Endothelial cell of hepatic sinusoid (primary cell): ENCODE measurements around the gene KIRREL3.

Experiments
- in situ Hi-C: cut with HindIII; loops from 2 replicates; pipeline ENCODE4 v1.10.0; 2017; ENCODE audit warnings: low sequenced_read_pairs

KIRREL3 gene

DNA sequence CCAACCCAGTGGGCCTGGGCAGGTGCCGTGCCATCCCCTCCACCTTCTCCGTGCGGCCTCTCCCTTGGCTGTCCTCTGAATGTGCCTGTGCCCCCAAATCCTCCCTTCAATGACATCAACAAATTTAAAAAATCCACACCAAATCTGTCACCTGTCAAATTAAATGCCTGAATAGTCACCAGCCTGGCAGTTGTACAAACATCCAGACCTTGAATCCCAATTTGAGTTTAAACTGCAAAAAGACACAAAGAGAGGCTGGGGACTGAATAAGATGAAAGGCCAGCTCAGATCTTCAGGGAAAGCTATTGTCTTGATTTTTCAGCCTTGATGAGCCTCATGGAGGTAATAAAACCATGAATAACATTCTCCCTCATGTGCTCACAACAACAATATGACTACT, 194.7 kb downstream of the KIRREL3 start:
- in situ Hi-C loops: no loop called here

DNA sequence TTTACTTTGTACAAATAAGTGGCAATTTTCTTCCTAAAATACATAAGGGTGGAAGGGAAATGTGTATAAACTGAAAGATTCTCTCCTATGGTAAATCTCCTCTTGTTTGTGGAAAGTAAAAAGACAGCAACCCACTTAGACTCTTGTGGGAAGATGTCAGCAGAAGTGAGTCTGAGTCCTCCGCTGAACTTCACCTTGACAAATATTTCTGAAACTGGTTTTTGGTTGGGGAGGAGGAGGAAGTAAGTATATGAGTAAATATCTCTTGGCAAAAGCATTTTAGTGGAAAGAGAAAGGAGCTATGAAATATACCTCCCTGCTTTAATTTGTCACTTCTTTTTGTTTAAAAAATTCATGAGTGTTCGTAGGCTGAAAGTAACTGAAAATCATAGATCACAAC, 196.2 kb downstream of the KIRREL3 start:
- in situ Hi-C loops: no loop called here

DNA sequence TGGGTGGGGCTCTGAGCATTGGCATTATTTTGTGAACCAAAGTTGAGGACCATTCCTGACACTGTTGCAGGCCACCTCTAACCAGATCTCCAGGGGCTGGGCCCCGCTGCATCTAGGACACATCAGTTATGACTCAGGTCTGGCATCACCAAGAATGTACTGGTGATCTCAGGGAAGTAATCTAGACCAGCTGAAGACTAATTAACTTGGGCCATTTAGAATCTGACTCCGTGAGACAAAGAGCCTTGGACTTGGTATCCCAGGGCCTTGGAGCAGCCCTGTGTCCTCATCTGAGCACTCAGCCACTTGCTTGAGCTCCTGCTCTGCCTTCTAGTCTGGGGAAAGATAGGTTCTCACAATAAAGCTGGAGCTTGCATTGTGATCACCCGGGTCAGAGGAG, 200.6 kb downstream of the KIRREL3 start:
- in situ Hi-C loops: no loop called here

DNA sequence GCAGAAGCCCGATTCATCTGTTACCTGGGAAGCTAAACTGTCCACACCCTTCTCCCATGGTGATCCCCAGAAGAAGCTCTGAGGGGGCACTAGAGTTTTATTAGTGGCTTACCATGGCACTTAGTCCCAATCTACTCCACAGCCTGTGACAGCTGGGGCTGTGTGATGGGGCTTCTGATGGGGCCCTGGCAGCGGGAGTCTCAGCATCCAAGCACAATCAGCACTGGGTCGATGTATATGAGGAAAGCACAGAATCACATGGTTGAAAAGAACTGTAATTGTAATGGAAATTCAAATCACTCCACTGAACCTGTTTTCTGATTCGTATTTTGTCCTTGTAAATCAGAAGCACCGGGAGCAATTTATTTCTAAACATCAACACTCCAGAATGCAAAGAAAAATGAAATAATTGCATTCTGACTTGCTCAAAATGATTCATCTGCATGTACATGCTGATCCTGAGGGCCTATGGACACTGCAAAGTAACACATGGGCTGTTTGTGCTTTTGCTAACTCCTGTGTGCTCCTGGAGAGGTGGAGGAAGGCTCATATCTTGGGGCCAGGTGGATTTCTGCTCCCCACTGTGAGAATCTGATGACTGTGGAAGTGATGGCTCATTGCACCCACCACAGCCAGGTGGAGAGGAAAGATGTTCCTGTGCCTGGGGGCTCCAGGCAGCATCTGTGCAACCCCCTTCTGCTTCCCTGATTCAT, 203.0 kb downstream of the KIRREL3 start:
- in situ Hi-C loops: no loop called here

DNA sequence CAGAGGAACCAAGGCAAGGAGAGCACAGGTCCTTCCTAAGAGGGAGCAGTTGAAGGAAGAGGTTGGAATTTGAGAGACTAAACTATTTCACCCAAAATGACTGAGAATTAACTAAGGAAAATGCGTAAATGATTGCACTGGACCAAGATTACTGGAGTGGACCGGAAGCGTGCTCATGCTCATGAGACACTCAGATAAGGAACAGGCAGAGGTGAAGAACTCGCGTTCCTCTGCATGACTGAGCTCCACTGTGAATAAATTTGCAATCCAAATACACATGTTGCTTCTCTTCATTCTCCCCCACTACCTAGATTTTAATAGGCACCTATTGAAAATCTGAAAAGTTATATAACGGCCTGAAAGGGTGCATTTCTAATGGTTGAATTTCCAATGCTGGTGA, 207.0 kb downstream of the KIRREL3 start:
- in situ Hi-C loops: no loop called here

DNA sequence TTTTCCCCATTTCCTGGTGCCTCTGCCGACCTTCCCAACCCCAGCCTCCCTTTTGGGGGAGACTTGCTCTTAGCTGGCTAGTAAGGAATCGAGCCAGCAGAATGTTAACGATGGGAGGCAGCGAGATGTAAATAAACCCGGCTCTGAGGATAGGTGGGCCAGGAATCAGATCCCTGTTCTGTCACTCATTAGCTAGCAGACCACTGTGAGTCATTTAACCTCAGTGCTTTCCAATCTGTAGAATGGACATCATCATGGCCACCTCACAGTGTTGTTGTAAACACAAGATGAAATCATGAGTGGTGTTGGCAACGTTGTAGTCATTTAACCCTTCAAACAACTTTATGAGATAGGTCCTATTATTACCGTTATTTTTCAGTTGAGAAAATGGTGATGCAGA, 208.6 kb downstream of the KIRREL3 start:
- in situ Hi-C loops: no loop called here

DNA sequence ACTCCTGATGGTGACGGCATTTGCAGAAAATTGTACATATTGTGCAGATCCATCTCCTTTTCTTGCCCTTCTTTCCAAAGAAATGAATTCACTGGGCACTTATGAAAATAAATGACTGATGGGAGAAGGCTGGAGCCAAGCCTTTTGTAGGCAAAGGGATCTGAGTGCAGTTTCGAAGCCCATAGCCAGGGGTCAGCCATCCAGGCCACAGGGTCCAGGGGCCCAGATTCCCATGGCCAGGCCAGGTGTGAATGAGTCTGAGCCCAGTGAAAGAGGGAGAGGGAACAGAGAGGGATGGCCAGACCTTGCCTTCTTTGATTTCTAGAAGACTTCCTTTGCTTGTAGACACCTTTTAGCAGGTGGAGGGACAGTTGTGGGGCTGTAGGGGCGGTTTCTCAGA, 209.1 kb downstream of the KIRREL3 start:
- in situ Hi-C loops: no loop called here

DNA sequence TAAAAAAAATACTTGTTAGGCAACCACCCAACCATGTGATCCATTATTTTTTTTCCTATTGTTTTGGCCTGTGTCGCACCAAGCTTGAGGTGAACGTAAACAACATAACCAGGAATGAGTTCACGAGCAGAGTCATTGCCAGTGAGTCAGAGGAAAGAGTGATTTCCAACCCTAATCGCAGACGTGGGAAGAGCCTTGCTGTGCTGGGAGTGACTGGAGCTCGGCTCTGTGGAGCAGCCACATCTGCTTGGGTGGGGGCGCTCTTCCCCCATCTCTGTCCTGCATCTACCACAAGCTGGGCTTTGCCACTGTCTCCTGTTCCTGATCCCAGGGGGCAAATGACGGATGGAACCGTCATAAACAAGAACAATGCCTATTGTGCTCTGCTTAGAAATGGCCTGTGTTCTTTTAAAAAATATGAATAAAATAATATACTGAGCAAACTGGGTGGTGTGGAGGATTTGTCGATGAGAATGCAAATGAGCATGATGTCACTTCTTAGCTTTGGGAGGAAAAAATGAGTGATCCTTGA, 210.0 kb downstream of the KIRREL3 start:
- in situ Hi-C loops: no loop called here

DNA sequence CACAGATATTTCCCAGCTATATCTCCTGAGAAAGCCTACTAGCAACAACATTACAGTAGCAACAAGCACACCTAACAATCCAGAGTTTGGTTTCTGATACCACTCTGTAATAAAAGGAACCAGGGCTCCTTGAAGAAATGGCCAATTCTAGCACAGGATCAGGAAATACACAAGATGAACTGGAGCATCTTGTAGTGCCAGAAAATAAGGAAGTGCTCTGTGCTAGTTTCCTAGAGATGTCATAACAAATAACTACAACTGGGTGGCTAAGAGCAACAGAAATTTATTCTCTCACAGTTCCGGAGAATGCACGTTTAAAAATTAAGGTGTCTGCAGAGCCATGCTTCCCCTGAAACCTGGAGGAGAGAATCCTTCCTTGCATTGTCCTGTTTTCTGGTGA, 217.8 kb downstream of the KIRREL3 start:
- in situ Hi-C loops: no loop called here

DNA sequence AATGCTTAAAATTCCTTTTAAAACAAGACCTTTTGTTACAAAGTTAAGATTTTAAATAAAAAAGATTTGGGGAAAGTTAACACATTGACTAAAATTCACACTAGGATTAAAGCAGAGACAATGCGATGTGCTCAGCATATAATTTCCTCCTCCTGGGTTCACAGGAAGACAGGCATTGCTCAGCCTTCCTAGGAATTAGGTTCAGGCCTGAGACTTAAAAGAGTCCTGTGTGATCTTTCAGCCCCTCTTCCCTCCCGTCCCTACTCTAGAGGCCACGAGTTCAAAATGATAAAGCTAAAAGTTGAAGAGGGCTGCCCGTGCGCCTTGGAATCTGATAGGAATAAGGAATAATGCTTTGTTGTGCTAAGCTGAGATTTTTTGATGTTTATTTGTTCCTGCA, 218.6 kb downstream of the KIRREL3 start:
- in situ Hi-C loops: no loop called here

DNA sequence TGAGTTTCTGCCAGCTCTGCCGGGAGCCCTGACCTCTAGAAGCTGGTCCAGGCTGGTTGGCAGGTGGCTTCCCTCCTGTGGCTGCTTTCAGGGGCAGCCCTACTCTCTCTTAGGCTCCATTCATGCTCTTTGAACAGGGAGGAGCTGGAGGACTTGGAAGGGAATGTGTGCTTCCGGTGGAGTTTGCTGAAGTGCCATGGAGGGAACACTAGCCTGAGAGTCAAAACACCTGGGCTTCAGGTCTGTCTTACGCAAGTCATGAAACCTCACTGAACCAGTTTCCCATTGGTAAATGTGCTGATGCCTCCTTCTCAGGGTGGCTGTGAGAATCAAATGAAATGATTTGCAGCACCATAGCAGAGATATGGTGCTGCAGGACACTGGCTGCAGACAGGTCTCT, 224.5 kb downstream of the KIRREL3 start:
- in situ Hi-C loops: no loop called here

DNA sequence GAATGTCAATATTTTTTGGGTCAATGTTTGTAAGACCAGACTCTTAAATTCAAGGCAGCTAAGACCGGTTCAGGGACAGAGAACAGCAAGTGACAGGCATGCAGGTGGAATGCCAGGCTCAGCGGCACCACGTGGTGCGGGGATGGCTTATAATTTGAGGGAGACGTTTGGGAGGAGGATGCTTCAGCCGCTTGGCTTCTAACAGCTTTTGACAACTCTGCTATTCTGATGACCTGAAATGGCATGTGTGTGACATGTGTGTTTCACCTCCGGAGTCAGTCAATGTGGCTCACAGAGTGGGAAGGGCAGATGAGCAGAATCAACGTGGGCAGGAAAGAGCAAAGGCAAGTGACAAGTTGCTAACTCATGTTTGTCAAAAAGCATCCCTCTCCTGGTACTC, 228.3 kb downstream of the KIRREL3 start:
- in situ Hi-C loops: no loop called here

DNA sequence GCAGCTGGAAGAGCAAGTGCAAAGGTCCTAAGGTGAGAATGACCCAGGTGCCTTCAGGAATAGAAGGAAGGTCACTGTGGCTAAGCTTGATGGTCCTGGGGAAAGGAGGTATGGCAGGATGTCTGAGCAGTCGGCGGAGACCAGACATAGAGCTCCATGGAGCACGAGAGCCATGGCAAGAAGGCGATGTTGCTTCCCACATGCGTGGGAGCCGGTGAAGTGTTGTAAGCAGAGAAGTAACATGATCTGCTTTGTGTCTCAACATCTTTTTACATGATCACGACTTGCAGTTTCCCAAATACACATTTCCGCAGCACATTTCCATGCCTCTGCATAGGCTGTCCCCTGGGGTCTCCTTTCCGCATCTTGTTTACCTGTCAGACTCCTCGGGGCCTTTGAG, 231.9 kb downstream of the KIRREL3 start:
- in situ Hi-C loops: no loop called here

DNA sequence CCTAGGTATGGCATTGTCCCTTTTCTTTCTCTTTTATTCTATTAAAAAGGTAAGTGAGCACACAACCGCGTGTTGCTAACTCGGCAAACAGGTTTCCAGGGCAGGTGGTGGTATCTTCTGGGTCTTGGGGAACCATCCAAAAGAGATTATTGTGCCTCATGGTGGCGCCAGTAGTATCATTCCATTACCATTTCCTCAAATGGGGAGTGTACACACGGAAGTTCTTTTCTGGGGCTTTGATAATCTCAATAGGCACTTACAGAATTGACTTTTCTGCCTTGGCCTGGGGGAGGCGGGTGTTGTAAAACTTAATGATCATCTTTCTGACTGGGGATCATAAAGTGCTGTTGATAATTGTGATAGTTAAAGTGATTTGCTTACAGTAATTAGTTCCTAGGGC, 234.1 kb downstream of the KIRREL3 start:
- in situ Hi-C loops: no loop called here

DNA sequence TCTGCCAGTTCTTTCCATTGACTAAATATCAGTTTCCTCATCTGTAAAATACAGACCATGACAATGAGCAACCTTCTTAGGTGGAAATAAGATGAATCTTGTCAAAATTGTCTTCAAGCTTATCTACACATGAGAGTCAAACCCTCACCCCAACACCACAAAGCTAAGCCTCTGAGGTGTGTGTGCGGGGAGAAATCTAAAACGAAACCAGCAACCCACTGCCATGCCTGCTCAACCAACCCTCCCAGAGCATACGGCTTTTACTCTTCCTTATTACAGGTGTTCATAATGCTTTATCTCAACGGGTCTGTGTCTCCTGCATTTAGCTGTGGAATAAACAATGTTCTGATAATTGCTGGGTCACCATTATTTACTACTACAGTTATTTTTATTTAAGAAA, 235.4 kb downstream of the KIRREL3 start:
- in situ Hi-C loops: no loop called here

DNA sequence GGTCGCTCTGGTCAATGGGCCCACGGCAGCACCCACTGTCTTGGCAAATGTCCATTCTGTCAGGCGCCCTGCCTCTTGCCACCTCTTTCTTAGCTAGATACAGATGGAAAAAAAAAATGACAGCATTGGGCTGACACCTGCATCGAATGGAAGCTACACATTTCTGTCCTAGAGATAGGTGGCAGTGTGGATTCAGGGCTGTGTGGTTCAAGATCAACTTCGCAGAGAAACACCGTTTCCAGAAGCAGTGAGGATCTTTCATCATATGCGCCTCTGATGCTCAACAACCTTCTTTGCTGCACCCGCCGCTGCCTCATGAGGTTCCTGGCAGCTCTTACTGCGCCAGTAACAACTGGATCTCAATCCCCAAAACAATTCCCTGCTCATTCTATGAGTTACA, 236.3 kb downstream of the KIRREL3 start:
- in situ Hi-C loops: no loop called here

DNA sequence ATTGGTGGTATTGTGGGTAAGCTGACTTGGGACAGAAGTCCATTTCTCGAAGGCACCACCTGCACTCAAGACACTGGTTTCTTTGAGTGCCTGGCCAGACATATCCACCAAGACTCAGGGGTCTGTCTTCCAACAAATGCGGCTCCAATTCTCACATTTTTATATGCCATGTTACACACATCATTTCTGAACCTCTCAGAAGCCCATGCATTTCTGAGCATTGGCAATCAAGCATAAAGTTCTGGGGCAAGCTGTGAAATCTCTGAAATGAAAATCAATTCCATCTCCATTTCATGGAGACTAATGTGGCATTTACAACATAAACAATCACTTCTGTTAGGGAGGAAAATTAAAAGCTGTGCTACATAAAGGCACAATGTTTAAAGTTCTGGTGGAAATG, 243.7 kb downstream of the KIRREL3 start:
- in situ Hi-C loops: no loop called here

DNA sequence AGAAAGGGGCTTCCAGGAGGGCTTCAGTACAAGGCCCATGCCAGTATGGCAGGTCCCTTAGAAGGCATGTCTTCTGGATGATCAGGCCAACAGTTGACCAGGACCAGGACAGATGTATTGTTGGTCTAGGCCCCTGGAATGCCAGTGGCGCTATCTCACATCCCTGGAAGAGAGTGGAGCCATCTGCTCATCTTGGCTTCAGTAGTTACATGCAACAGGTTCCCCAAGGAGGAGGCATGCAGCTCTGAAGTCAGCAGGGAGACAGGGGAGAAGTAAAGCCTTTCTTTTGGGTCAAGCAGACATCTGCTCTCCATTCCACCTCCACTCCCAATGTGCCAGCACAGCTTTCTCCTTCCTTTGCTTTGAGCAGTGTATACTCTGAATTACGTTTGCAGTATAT, 244.1 kb downstream of the KIRREL3 start:
- in situ Hi-C loops: no loop called here

DNA sequence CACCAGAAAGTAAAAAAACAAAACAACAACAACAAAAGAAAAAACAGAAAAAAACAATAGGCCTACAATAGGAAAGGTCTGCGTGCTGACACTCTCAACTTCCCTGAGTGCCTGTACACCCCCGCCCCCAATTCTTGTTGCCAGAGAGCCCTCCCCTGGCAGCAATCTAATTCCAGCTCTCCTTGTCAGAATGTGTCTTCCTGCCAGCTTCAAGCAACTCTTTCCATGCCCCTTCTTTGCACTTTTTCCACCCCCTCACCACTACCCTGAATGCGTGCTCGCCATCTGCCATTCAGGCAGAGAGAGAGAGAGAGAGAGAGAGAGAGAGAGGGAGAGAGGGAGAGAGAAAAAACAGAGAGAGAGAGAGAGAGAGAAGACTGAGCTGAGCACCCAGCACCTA, 245.0 kb downstream of the KIRREL3 start:
- in situ Hi-C loops: no loop called here

DNA sequence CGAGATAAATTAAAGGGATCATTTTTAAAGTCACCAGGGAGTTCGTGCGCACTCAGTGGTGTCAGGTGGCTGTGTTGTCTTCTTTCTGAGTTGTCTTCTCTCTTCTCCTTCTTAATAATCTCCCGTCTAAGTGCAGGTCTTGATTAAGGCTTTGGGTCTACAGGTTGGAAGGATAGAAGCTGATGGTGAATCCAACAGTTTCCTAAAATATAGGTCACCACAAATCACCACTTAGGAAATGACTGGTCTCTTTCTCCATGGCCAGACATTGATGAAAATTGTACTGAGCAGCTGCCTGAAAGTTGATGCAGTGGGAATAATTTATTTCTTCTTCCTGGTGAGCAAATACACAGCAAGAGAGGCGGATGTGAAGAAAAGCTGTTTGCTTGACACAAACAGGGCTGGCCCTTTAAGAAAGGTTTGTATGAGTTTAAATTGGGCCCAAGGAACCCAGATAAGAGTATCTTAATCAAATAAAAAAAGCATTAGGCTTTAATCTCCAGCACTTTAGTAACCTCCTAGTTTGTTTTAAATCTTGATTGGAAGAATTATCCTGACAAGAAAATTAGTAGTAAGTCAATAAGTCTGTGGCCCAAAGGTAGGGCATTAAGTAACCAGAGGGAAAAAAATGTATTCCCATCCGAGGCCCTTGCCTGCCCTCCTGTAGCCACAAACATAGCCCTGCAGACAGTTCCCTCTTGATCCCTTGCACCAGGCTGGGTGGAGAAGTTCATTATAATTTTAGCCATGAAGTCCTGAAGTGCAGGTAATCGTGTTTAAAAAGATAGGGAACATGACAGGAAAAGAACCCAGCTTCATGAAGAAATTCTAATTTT, 245.8 kb downstream of the KIRREL3 start:
- in situ Hi-C loops: no loop called here

DNA sequence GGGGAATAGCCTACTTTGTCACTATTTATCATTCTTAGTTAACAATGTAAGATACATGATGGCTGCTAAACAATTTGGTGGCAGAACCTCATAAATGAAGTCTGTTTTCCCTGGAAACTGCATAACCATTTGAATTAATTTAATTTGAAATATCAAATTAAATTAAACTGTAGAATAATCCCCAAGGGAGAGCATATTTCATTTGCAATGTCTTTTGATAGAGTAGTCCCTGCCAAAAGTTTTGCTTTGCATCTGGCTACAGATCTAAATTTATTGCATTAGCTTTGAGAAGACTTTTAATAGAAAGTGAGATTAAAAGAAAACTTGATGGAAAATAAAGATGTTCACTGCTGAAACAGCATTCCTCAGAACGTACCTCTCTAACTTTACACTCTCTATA, 246.6 kb downstream of the KIRREL3 start:
- in situ Hi-C loops: no loop called here

DNA sequence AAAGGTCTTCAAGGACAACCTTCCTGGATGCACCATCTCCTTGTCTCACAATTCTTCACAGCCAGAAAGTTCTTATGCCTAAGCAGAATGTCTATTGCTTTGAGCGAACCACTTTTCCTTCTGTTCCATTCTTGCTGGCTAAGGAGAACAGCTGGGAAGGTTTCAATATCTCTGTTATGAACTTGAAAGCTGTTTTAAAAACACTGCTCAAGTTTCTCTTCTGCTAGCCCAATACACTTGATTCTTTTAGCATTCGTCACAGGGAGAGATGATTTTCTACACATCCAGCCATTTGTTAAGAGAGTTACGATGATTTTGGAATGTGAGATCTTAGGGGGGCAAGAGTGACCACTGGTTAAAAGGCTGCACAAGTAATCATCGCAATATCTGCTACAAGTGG, 249.3 kb downstream of the KIRREL3 start:
- in situ Hi-C loops: no loop called here
